C4-2B (cell line): ENCODE measurements around the gene PLCB4.

Source experiments
- ZFX ChIP-seq: fragments of 450-650 bp; IDR thresholded peaks from 2 replicates; pipeline ENCODE4 v1.6.1; 2017
- TF ChIP-seq, protein P1 (sequence below): fragments of 450-650 bp; conservative IDR thresholded peaks from 2 replicates; pipeline ENCODE4 v1.5.1; 2017; ENCODE audit warnings: mild to moderate bottlenecking

DNA sequence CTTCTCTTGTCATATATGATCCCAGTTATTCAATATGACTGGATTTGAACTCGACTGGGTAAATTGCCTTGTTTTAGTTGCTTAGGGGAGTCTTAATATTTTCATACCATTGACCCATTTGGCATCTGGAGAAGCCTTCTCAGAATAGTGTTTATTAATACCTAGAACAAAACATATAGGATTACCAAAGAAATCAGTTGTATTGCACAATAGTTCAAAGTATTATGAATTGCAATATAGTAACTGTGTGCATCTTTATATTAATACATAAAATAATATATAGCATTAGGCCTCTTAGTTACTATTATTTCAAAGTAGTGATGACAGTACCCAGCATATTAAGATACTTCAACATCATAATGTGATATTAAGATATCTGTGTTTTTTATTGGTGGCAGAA, 177.8 kb downstream of the PLCB4 start:
- TF ChIP-seq, protein P1, sequence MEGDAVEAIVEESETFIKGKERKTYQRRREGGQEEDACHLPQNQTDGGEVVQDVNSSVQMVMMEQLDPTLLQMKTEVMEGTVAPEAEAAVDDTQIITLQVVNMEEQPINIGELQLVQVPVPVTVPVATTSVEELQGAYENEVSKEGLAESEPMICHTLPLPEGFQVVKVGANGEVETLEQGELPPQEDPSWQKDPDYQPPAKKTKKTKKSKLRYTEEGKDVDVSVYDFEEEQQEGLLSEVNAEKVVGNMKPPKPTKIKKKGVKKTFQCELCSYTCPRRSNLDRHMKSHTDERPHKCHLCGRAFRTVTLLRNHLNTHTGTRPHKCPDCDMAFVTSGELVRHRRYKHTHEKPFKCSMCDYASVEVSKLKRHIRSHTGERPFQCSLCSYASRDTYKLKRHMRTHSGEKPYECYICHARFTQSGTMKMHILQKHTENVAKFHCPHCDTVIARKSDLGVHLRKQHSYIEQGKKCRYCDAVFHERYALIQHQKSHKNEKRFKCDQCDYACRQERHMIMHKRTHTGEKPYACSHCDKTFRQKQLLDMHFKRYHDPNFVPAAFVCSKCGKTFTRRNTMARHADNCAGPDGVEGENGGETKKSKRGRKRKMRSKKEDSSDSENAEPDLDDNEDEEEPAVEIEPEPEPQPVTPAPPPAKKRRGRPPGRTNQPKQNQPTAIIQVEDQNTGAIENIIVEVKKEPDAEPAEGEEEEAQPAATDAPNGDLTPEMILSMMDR, result no peak
- no peak for TF ChIP-seq ZFX
